Ovary (tissue), 3 donors: Measurements from ENCODE around the gene DOCK1.

Experiments
- CTCF ChIP-seq, 3 donors: fragments of 450-650 bp in 2 of 3; fragments of 200-600 bp in 1 of 3; IDR thresholded peaks; one replicate each; pipeline versions ENCODE4 v1.5.1 to v1.8.0; 2016 to 2022; ENCODE audit warnings: antibody characterized with exemption in 3 of 3, mild to moderate bottlenecking in 1 of 3
- EP300 ChIP-seq: sonication (generic); formaldehyde crosslinking; IDR thresholded peaks from one replicate; pipeline ENCODE4 v1.6.1; 2017; ENCODE audit warnings: antibody characterized with exemption
- POLR2A ChIP-seq: fragments of 450-650 bp; IDR thresholded peaks from one replicate; pipeline ENCODE4 v1.6.1; 2017; ENCODE audit warnings: antibody characterized with exemption, mild to moderate bottlenecking, moderate library complexity
- donor health status: DM: no; HTN: no; CAD: no.

- TF ChIP-seq EP300 (no peak), CTCF (IDR thresholded peaks at IDR 0.05) (no peak), POLR2A (no peak)
Observed at GRCh38 chr10:127150136-127150535, 244.9 kb downstream of the DOCK1 start.
